ENCODE data around the gene NDST1. TPM values are rescaled to one million over a fixed set of nuclear protein-coding genes. Genes with fewer than 3 reads are reported as not detected.

Gene NDST1
- total RNA-seq, 1 donor = 104 TPM

DNA sequence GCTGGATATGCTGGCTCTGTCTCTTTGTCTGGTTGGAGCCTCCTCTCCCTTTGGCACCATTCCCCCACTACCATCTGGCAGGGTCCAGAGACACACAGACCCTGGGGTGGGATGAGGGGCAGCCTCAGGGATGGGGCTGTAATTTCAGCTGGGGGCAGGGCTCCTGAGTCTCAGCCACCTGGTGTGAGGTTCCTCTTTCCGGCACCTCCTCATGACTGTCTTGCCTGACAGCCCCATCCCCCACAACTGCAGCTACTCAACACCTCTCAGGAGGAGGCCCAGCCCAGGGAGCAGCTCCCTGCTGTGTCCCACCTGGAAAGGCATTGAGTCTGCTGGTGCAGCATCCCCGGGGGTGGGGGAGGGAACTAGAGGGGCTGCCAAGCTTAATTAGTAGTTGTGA is 46.7 kb upstream of the NDST1 start:
- no peak overlapping the region for H3K4me2 ChIP-seq (ENCODE audit: insufficient read depth, low read length)
- DNase-seq (ENCODE audit: insufficient read length, low spot score, missing footprints) = no peak
- no peaks in the 10 kb centered on the region for H4K20me1 ChIP-seq (ENCODE audit: insufficient read depth, low read length)
- no peaks in the 10 kb centered on the region for H3K9me3 ChIP-seq (ENCODE audit: low read depth, low read length)
- no peaks in the 10 kb centered on the region for H3K27me3 ChIP-seq (ENCODE audit: insufficient read depth, low read length)
- no peaks in the 10 kb centered on the region for H3K36me3 ChIP-seq (ENCODE audit: insufficient read depth, low read length)
- H3K4me3 ChIP-seq (ENCODE audit: insufficient read depth, low read length) = no peak overlapping the region
- no peak overlapping the region for H3K27ac ChIP-seq (ENCODE audit: low read depth, low read length)
- H2AFZ ChIP-seq (ENCODE audit: low read length) = peak overlapping the region; percentile 54
- H3K4me1 ChIP-seq (ENCODE audit: insufficient read depth, low read length) = peaks cover 11% of the 10 kb centered on the region
- TF ChIP-seq, protein P1, sequence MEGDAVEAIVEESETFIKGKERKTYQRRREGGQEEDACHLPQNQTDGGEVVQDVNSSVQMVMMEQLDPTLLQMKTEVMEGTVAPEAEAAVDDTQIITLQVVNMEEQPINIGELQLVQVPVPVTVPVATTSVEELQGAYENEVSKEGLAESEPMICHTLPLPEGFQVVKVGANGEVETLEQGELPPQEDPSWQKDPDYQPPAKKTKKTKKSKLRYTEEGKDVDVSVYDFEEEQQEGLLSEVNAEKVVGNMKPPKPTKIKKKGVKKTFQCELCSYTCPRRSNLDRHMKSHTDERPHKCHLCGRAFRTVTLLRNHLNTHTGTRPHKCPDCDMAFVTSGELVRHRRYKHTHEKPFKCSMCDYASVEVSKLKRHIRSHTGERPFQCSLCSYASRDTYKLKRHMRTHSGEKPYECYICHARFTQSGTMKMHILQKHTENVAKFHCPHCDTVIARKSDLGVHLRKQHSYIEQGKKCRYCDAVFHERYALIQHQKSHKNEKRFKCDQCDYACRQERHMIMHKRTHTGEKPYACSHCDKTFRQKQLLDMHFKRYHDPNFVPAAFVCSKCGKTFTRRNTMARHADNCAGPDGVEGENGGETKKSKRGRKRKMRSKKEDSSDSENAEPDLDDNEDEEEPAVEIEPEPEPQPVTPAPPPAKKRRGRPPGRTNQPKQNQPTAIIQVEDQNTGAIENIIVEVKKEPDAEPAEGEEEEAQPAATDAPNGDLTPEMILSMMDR (IDR thresholded peaks at IDR 0.05; ENCODE audit: extremely low read depth, low read depth, low read length) = no peak
- no peaks in the 10 kb centered on the region for H3K79me2 ChIP-seq (ENCODE audit: insufficient read depth, low read length)

GRCh38 chr5:150464554-150465012 is 43.3 kb upstream of the NDST1 start:
- Histone ChIP-seq H3K27me3 (ENCODE audit: insufficient read depth, low read length) (no peaks in the 10 kb centered on the region), H3K27ac (ENCODE audit: low read depth, low read length) (peak overlapping the region; percentile 19), H3K36me3 (ENCODE audit: insufficient read depth, low read length) (no peaks in the 10 kb centered on the region), H3K4me1 (ENCODE audit: insufficient read depth, low read length) (peaks cover 14% of the 10 kb centered on the region), H3K4me3 (ENCODE audit: insufficient read depth, low read length) (no peak overlapping the region), H4K20me1 (ENCODE audit: insufficient read depth, low read length) (no peaks in the 10 kb centered on the region), H3K9me3 (ENCODE audit: low read depth, low read length) (no peaks in the 10 kb centered on the region), H3K79me2 (ENCODE audit: insufficient read depth, low read length) (no peaks in the 10 kb centered on the region), H2AFZ (ENCODE audit: low read length) (peak overlapping the region; percentile 56), H3K4me2 (ENCODE audit: insufficient read depth, low read length) (no peak overlapping the region)
- DNase-seq (ENCODE audit: insufficient read length, low spot score, missing footprints) = no peak
- TF ChIP-seq, protein P1 (IDR thresholded peaks at IDR 0.05; ENCODE audit: extremely low read depth, low read depth, low read length) = no peak

- H3K79me2 ChIP-seq (ENCODE audit: insufficient read depth, low read length) = no peaks in the 10 kb centered on the region
- DNase-seq (ENCODE audit: insufficient read length, low spot score, missing footprints) = no peak
- TF ChIP-seq, protein P1 (IDR thresholded peaks at IDR 0.05; ENCODE audit: extremely low read depth, low read depth, low read length) = no peak
- no peak overlapping the region for H3K4me3 ChIP-seq (ENCODE audit: insufficient read depth, low read length)
- H4K20me1 ChIP-seq (ENCODE audit: insufficient read depth, low read length) = no peaks in the 10 kb centered on the region
- H3K36me3 ChIP-seq (ENCODE audit: insufficient read depth, low read length) = no peaks in the 10 kb centered on the region
- no peaks in the 10 kb centered on the region for H3K9me3 ChIP-seq (ENCODE audit: low read depth, low read length)
- no peaks in the 10 kb centered on the region for H3K27me3 ChIP-seq (ENCODE audit: insufficient read depth, low read length)
- H3K4me1 ChIP-seq (ENCODE audit: insufficient read depth, low read length) = peaks cover 26% of the 10 kb centered on the region
- no peak overlapping the region for H3K27ac ChIP-seq (ENCODE audit: low read depth, low read length)
- no peak overlapping the region for H2AFZ ChIP-seq (ENCODE audit: low read length)
- H3K4me2 ChIP-seq (ENCODE audit: insufficient read depth, low read length) = no peak overlapping the region
These were observed 42.0 kb upstream of the NDST1 start for GRCh38 chr5:150465927-150466326.

DNA sequence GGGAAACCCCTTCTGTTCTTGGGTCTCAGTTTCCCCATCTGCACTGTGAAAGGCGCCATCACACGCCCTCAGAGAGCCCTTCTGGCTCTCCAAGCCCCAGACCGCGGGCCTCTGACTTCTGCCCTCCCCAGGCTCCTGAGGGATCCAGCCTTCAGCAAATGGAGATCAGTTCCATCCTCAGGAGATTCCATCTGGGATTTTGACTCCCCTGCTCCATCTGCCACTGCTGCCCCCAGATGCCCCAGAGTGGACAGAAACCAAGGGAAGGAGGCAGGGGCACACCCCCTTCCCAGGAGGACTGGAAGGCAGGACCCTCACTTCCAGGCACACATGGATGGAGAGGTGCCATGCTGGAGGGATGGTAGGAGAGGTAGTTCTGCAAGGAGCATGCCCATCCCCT is 39.7 kb upstream of the NDST1 start:
- no peak overlapping the region for H3K4me2 ChIP-seq (ENCODE audit: insufficient read depth, low read length)
- TF ChIP-seq, protein P1 (IDR thresholded peaks at IDR 0.05; ENCODE audit: extremely low read depth, low read depth, low read length) = no peak
- no peak overlapping the region for H3K27ac ChIP-seq (ENCODE audit: low read depth, low read length)

More for the DNA sequence above, 39.7 kb upstream of the NDST1 start:
- no peak for DNase-seq (ENCODE audit: insufficient read length, low spot score, missing footprints)
- Histone ChIP-seq H3K79me2 (ENCODE audit: insufficient read depth, low read length) (no peaks in the 10 kb centered on the region), H3K9me3 (ENCODE audit: low read depth, low read length) (no peaks in the 10 kb centered on the region), H3K27me3 (ENCODE audit: insufficient read depth, low read length) (no peaks in the 10 kb centered on the region), H3K36me3 (ENCODE audit: insufficient read depth, low read length) (no peaks in the 10 kb centered on the region), H4K20me1 (ENCODE audit: insufficient read depth, low read length) (no peaks in the 10 kb centered on the region), H2AFZ (ENCODE audit: low read length) (no peak overlapping the region), H3K4me1 (ENCODE audit: insufficient read depth, low read length) (peaks cover 41% of the 10 kb centered on the region), H3K4me3 (ENCODE audit: insufficient read depth, low read length) (no peak overlapping the region)

Data from osteoblast (primary cell).